ENCODE results near the gene TTC7B.

DNA sequence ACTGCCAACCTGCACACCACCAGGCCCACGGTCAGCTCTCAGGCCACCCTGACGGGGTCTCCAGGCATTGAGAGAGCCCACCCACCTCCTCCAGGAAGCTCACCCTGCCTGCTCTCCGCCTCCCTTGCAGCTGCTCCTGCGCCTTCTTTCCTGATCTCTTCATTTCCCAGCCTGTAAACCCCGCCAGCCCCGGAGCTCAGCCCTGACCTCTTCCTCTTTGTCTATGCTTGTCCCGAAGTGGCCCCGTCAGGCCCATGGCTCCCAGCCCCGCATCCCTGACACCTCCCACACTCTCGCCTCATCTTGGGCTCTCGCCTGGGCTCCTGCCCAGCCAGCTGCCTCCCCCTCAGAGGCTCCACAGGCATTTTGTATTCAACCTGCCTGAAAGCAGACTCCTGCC lies 280.1 kb downstream of the TTC7B start:
- TF ChIP-seq EP300 (conservative IDR thresholded peaks at IDR 0.05; ENCODE audit: poor library complexity, severe bottlenecking) (no peak), POLR2AphosphoS5 (IDR thresholded peaks at IDR 0.05) (no peak), RAD21 (conservative IDR thresholded peaks at IDR 0.05) (no peak), TAF1 (IDR thresholded peaks at IDR 0.05; ENCODE audit: low read depth) (no peak), EZH2 (IDR thresholded peaks at IDR 0.05; ENCODE audit: borderline replicate concordance, insufficient read depth, low read length, poor library complexity, severe bottlenecking) (no peak)
- TF ChIP-seq, protein P1, sequence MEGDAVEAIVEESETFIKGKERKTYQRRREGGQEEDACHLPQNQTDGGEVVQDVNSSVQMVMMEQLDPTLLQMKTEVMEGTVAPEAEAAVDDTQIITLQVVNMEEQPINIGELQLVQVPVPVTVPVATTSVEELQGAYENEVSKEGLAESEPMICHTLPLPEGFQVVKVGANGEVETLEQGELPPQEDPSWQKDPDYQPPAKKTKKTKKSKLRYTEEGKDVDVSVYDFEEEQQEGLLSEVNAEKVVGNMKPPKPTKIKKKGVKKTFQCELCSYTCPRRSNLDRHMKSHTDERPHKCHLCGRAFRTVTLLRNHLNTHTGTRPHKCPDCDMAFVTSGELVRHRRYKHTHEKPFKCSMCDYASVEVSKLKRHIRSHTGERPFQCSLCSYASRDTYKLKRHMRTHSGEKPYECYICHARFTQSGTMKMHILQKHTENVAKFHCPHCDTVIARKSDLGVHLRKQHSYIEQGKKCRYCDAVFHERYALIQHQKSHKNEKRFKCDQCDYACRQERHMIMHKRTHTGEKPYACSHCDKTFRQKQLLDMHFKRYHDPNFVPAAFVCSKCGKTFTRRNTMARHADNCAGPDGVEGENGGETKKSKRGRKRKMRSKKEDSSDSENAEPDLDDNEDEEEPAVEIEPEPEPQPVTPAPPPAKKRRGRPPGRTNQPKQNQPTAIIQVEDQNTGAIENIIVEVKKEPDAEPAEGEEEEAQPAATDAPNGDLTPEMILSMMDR (IDR thresholded peaks at IDR 0.05; ENCODE audit: poor library complexity, severe bottlenecking), result no peak
- TF ChIP-seq, protein P2, sequence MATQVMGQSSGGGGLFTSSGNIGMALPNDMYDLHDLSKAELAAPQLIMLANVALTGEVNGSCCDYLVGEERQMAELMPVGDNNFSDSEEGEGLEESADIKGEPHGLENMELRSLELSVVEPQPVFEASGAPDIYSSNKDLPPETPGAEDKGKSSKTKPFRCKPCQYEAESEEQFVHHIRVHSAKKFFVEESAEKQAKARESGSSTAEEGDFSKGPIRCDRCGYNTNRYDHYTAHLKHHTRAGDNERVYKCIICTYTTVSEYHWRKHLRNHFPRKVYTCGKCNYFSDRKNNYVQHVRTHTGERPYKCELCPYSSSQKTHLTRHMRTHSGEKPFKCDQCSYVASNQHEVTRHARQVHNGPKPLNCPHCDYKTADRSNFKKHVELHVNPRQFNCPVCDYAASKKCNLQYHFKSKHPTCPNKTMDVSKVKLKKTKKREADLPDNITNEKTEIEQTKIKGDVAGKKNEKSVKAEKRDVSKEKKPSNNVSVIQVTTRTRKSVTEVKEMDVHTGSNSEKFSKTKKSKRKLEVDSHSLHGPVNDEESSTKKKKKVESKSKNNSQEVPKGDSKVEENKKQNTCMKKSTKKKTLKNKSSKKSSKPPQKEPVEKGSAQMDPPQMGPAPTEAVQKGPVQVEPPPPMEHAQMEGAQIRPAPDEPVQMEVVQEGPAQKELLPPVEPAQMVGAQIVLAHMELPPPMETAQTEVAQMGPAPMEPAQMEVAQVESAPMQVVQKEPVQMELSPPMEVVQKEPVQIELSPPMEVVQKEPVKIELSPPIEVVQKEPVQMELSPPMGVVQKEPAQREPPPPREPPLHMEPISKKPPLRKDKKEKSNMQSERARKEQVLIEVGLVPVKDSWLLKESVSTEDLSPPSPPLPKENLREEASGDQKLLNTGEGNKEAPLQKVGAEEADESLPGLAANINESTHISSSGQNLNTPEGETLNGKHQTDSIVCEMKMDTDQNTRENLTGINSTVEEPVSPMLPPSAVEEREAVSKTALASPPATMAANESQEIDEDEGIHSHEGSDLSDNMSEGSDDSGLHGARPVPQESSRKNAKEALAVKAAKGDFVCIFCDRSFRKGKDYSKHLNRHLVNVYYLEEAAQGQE (IDR thresholded peaks at IDR 0.05; ENCODE audit: borderline replicate concordance), result no peak
